Measurements from ENCODE around the gene ADK. TPM values are rescaled to one million over a fixed set of nuclear protein-coding genes. Genes with fewer than 3 reads are reported as not detected.

ADK gene
- total RNA-seq, 1 donor from 2014 or later, result 53.0 TPM

- Histone ChIP-seq H3K4me3 (no peak overlapping the region), H3K27ac (no peak overlapping the region), H3K9me3 (no peaks in the 10 kb centered on the region), H3K36me3 (no peaks in the 10 kb centered on the region), H3K27me3 (no peaks in the 10 kb centered on the region), H3K4me1 (no peaks in the 10 kb centered on the region)
- intact Hi-C loops (cut with DNase I), result no loop called here
- DNase-seq (no peak), ATAC-seq (no peak)
- TF ChIP-seq CTCF (IDR thresholded peaks at IDR 0.05), result no peak
These were observed 228.5 kb downstream of the ADK start for GRCh38 chr10:74379474-74379873.

- H3K9me3 ChIP-seq, result no peaks in the 10 kb centered on the region
- intact Hi-C loops (cut with DNase I), result no loop called here
- ATAC-seq, result no peak
- H3K4me3 ChIP-seq, result no peak overlapping the region
- no peaks in the 10 kb centered on the region for H3K4me1 ChIP-seq
- TF ChIP-seq CTCF (IDR thresholded peaks at IDR 0.05), result no peak
- H3K27me3 ChIP-seq, result no peaks in the 10 kb centered on the region
- H3K27ac ChIP-seq, result no peak overlapping the region
- H3K36me3 ChIP-seq, result no peaks in the 10 kb centered on the region
- no peak for DNase-seq
These were observed 229.8 kb downstream of the ADK start for GRCh38 chr10:74380795-74381194.

- H3K27me3 ChIP-seq, result no peaks in the 10 kb centered on the region
- H3K4me3 ChIP-seq, result no peak overlapping the region
- no peak for TF ChIP-seq CTCF (IDR thresholded peaks at IDR 0.05)
- H3K27ac ChIP-seq, result no peak overlapping the region
- no peaks in the 10 kb centered on the region for H3K36me3 ChIP-seq
- no peaks in the 10 kb centered on the region for H3K9me3 ChIP-seq
- no peaks in the 10 kb centered on the region for H3K4me1 ChIP-seq
- intact Hi-C loops (cut with DNase I), result no loop called here
- ATAC-seq (no peak), DNase-seq (no peak)
These were observed 230.4 kb downstream of the ADK start for GRCh38 chr10:74381291-74381853.

GRCh38 chr10:74382663-74383062 lies 231.6 kb downstream of the ADK start:
- no peaks in the 10 kb centered on the region for H3K9me3 ChIP-seq
- TF ChIP-seq CTCF (IDR thresholded peaks at IDR 0.05), result no peak
- H3K4me3 ChIP-seq, result no peak overlapping the region
- H3K36me3 ChIP-seq, result no peaks in the 10 kb centered on the region
- no peak overlapping the region for H3K27ac ChIP-seq
- no peaks in the 10 kb centered on the region for H3K4me1 ChIP-seq
- ATAC-seq, result no peak
- intact Hi-C loops (cut with DNase I), result no loop called here
- H3K27me3 ChIP-seq, result no peaks in the 10 kb centered on the region
- DNase-seq, result no peak

GRCh38 chr10:74383642-74384041 lies 232.6 kb downstream of the ADK start:
- H3K27ac ChIP-seq, result no peak overlapping the region
- H3K36me3 ChIP-seq, result no peaks in the 10 kb centered on the region
- intact Hi-C loops (cut with DNase I), result no loop called here
- H3K27me3 ChIP-seq, result no peaks in the 10 kb centered on the region
- ATAC-seq (no peak), DNase-seq (no peak)
- no peaks in the 10 kb centered on the region for H3K9me3 ChIP-seq
- H3K4me1 ChIP-seq, result no peaks in the 10 kb centered on the region
- no peak overlapping the region for H3K4me3 ChIP-seq
- no peak for TF ChIP-seq CTCF (IDR thresholded peaks at IDR 0.05)

- ATAC-seq, result no peak
- Histone ChIP-seq H3K36me3 (no peaks in the 10 kb centered on the region), H3K4me1 (no peaks in the 10 kb centered on the region), H3K9me3 (no peaks in the 10 kb centered on the region), H3K4me3 (no peak overlapping the region), H3K27ac (no peak overlapping the region), H3K27me3 (no peaks in the 10 kb centered on the region)
- DNase-seq, result no peak
- intact Hi-C loops (cut with DNase I), result no loop called here
- TF ChIP-seq CTCF (IDR thresholded peaks at IDR 0.05), result no peak
These were observed 233.7 kb downstream of the ADK start for GRCh38 chr10:74384615-74385183.

Data from upper lobe of right lung (tissue), 1 donor.